GM10266 (cell line): ENCODE results near the gene ASB12.

Experiments
- DNase-seq: peaks from one replicate; pipeline ENCODE4 v3.0.0; 2012; ENCODE audit errors: extremely low spot score
- CTCF ChIP-seq: IDR thresholded peaks from 2 replicates; pipeline ENCODE4 v1.5.1; 2012; ENCODE audit warnings: mild to moderate bottlenecking, low read depth; ENCODE audit not compliant: control insufficient read depth, insufficient read depth; ENCODE audit errors: missing control alignments

ASB12 gene

GRCh38 chrX:64186974-64187761 lies 43.2 kb downstream of the ASB12 start:
- DNase-seq = no peak

GRCh38 chrX:64184396-64184795 lies 46.0 kb downstream of the ASB12 start:
- no peak for DNase-seq
- TF ChIP-seq CTCF = no peak

More at GRCh38 chrX:64186974-64187761, 43.2 kb downstream of the ASB12 start:
- no peak for TF ChIP-seq CTCF

- TF ChIP-seq CTCF = no peak
- DNase-seq = no peak
Observed at GRCh38 chrX:64182208-64182607, 48.2 kb downstream of the ASB12 start.

- no peak for DNase-seq
- no peak for TF ChIP-seq CTCF
Observed at GRCh38 chrX:64176876-64177275, 53.5 kb downstream of the ASB12 start.
